Uterus (tissue), 4 donors: ENCODE measurements around the gene KRR1. TPM values are rescaled to one million over a fixed set of nuclear protein-coding genes. Genes with fewer than 3 reads are reported as not detected.

Source experiments
- DNase-seq, 2 donors: peaks; one replicate each; pipeline ENCODE4 v3.0.0-alpha.2; 2019 to 2020
- H3K27ac ChIP-seq, 2 donors: fragments of 200-600 bp; sonication (generic); 1 replicate in 1 of 2; 2 replicates in 1 of 2; pipeline ENCODE4 v1.5.1; 2016 to 2018
- H3K27me3 ChIP-seq, 2 donors: fragments of 200-600 bp; sonication (generic); one replicate each; pipeline ENCODE4 v1.5.1; 2018 to 2019; ENCODE audit warnings: control low read depth in 1 of 2
- H3K36me3 ChIP-seq, 2 donors: fragments of 200-600 bp; sonication (generic); one replicate each; pipeline ENCODE4 v1.5.1; 2019; ENCODE audit warnings: control low read depth in 1 of 2
- H3K4me1 ChIP-seq, 2 donors: fragments of 200-600 bp; sonication (generic); one replicate each; pipeline ENCODE4 v1.5.1; 2018 to 2019; ENCODE audit warnings: control low read depth in 1 of 2
- H3K4me3 ChIP-seq, 2 donors: fragments of 200-600 bp; sonication (generic); 1 replicate in 1 of 2; 2 replicates in 1 of 2; pipeline ENCODE4 v1.5.1; 2018 to 2019; ENCODE audit warnings: mild to moderate bottlenecking in 1 of 2
- H3K9me3 ChIP-seq, 2 donors: fragments of 200-600 bp; sonication (generic); one replicate each; pipeline ENCODE4 v1.5.1; 2019; ENCODE audit warnings: control low read depth in 1 of 2
- CTCF ChIP-seq, 4 experiments: fragments of 200-600 bp in 2 of 4; fragments of 450-650 bp in 2 of 4; sonication (generic) in 2 of 4; IDR thresholded peaks; one replicate each; pipeline ENCODE4 v1.5.1; 2016 to 2019; ENCODE audit warnings: antibody characterized with exemption in 4 of 4, mild to moderate bottlenecking in 2 of 4, moderate library complexity in 1 of 4
- POLR2A ChIP-seq, 2 donors: fragments of 450-650 bp; IDR thresholded peaks; one replicate each; pipeline ENCODE4 v1.6.1; 2016; ENCODE audit warnings: antibody characterized with exemption in 2 of 2, mild to moderate bottlenecking in 1 of 2, moderate library complexity in 1 of 2
- intact Hi-C: fragments of 100-400 bp; cut with DNase I; formaldehyde crosslinking; loops from one replicate; pipeline ENCODE4 v1.15.1; 2023; ENCODE audit warnings: low total_unique reads
- total RNA-seq, 4 donors: library from RNA; depleted of rRNA in 3 of 4; stranded (reverse); fragments of >200 nt in 3 of 4; gene quantifications; one replicate each; pipeline versions ENCODE4 v1.1.0 to v1.2.4, GENCODE V29; 2014 to 2023
- donor health status: DM: yes; HTN: yes; CAD: no.

KRR1 gene
- total RNA-seq, 4 donors from 2014 or later = 18.8 to 86.6 (median 73.9) TPM

DNA sequence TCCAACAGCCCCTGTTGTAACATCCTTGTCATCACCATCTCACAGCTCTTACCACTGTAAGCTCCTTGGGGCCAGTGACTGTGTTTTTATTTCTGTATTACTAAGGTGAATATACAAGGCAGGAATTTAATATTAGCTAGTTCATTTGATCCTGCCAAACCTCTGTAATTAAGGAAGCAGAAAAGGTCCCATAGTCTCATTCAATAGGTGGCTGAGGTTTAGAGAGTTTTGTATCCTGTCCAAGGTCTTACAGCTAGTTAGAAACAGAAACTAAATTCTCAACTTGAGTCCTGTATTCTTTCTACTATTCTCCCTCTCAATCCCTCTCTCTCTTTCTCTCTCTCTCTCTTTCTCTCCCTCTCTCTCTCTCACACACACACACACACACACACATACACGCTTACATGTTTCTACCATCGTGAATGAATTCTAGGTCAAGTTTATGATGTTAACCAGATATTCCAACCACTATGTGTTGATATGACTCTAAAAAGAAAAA, 31.4 kb downstream of the KRR1 start:
- no peaks in the 10 kb centered on the region for H3K9me3 ChIP-seq
- intact Hi-C loops = no loop called here
- peak in 1 of 4 experiments; percentile 26 for TF ChIP-seq CTCF (IDR thresholded peaks at IDR 0.05)
- TF ChIP-seq POLR2A (IDR thresholded peaks at IDR 0.05) = no peak
- H3K27me3 ChIP-seq = no peaks in the 10 kb centered on the region
- H3K4me3 ChIP-seq = peak overlapping the region; percentile 39 to 48
- H3K27ac ChIP-seq = peak overlapping the region; percentile 80 to 83
- no peak for DNase-seq
- no peaks in the 10 kb centered on the region for H3K4me1 ChIP-seq
- no peaks in the 10 kb centered on the region for H3K36me3 ChIP-seq

GRCh38 chr12:75478116-75478794, 33.2 kb downstream of the KRR1 start:
- intact Hi-C loops = no loop called here
- no peaks in the 10 kb centered on the region for H3K27me3 ChIP-seq

DNA sequence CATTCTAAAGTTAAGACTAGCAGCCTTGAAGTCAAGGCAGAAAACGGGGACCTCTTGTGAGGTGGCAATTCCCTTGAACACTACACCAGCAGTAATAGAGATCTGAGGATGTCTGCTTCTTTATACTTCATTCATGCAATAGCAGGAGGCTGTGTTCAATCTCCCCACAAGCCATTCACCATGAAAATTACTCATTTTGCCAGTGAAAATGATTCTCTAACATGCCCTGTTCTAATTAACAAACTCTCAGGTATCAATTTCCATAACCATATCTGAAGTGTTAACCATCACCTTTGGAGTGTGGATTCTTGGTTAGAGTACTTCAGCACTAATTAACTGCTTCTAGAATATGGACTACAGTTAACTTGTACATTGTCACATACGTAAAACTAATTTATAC, 34.3 kb downstream of the KRR1 start:
- H3K4me3 ChIP-seq = no peak overlapping the region
- H3K4me1 ChIP-seq = no peaks in the 10 kb centered on the region
- DNase-seq = no peak
- H3K27ac ChIP-seq = no peak overlapping the region
- no peaks in the 10 kb centered on the region for H3K27me3 ChIP-seq
- intact Hi-C loops = no loop called here
- TF ChIP-seq POLR2A (IDR thresholded peaks at IDR 0.05) (no peak), CTCF (IDR thresholded peaks at IDR 0.05) (no peak)
- H3K36me3 ChIP-seq = no peaks in the 10 kb centered on the region
- no peaks in the 10 kb centered on the region for H3K9me3 ChIP-seq

More at GRCh38 chr12:75478116-75478794, 33.2 kb downstream of the KRR1 start:
- Histone ChIP-seq H3K4me1 (no peaks in the 10 kb centered on the region), H3K36me3 (no peaks in the 10 kb centered on the region), H3K4me3 (no peak overlapping the region), H3K9me3 (no peaks in the 10 kb centered on the region), H3K27ac (peak overlapping the region in 1 of 2 donors; percentile 83)
- TF ChIP-seq POLR2A (IDR thresholded peaks at IDR 0.05) (no peak), CTCF (IDR thresholded peaks at IDR 0.05) (no peak)
- DNase-seq = no peak

DNA sequence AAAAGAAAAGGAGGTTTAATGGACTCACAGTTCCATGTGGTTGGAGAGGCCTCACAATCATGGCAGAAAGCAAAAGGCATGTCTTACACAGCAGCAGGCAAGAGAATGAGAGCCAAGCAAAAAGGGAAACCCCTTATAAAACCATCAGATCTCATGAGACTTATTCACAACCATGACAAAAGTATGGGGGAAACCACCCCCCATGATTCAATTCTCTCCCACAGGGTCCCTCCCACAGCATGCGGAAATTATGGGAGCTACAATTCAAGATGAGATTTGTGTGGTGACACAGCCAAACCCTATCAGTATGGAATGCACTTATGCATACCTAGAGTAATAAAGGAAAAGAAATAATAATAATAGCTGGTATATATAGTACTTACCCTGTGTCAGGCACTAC, 35.3 kb downstream of the KRR1 start:
- TF ChIP-seq POLR2A (IDR thresholded peaks at IDR 0.05) (no peak), CTCF (IDR thresholded peaks at IDR 0.05) (no peak)
- H3K9me3 ChIP-seq = no peaks in the 10 kb centered on the region
- no peaks in the 10 kb centered on the region for H3K36me3 ChIP-seq
- H3K4me3 ChIP-seq = no peak overlapping the region
- H3K27ac ChIP-seq = no peak overlapping the region
- no peaks in the 10 kb centered on the region for H3K4me1 ChIP-seq
- no peaks in the 10 kb centered on the region for H3K27me3 ChIP-seq
- DNase-seq = no peak
- intact Hi-C loops = no loop called here

DNA sequence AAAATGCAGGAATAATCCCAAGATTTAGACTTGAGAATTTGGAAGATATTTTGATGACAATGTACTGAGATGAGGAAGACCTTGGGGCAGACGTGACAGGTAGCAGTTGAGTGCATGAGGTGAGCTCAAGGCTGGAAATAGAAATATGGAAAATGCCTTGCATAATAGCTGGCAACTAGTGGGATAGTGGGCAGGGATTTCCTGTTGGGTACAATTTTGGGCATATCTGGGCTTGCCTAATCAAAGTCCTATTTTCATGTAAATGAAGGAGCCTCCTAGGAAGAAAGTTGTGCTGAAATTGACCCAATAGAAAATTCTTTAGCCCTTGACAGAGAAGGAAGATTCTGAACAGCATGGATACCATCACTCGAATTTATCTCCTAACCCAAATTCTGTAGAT, 37.3 kb downstream of the KRR1 start:
- Histone ChIP-seq H3K4me1 (no peaks in the 10 kb centered on the region), H3K9me3 (no peaks in the 10 kb centered on the region), H3K36me3 (no peaks in the 10 kb centered on the region), H3K4me3 (no peak overlapping the region), H3K27me3 (no peaks in the 10 kb centered on the region), H3K27ac (no peak overlapping the region)
- intact Hi-C loops = no loop called here
- no peak for TF ChIP-seq CTCF (IDR thresholded peaks at IDR 0.05)
- TF ChIP-seq POLR2A (IDR thresholded peaks at IDR 0.05) = no peak
- no peak for DNase-seq
